ENCODE measurements around the gene ADAMTSL3. TPM values are rescaled to one million over a fixed set of nuclear protein-coding genes. Genes with fewer than 3 reads are reported as not detected.
"Not testable (repeated sequence)": the region's sequence is repeated elsewhere in the genome, so short reads cannot be mapped to it uniquely, and the experiment has no call there.

The ADAMTSL3 gene
- total RNA-seq, 1 experiment from 2014 or later = 0.48 TPM

- DNase-seq = no peak
- no peak overlapping the region for H3K4me3 ChIP-seq (ENCODE audit: insufficient read depth, low read depth, low read length)
- H3K27me3 ChIP-seq (ENCODE audit: control insufficient read depth, insufficient read depth, low read length) = no peaks in the 10 kb centered on the region
- no peaks in the 10 kb centered on the region for H3K36me3 ChIP-seq (replicated peaks; ENCODE audit: control insufficient read depth, insufficient read depth, low read length)
Observed at GRCh38 chr15:83960192-83960829, 306.4 kb downstream of the ADAMTSL3 start.

DNA sequence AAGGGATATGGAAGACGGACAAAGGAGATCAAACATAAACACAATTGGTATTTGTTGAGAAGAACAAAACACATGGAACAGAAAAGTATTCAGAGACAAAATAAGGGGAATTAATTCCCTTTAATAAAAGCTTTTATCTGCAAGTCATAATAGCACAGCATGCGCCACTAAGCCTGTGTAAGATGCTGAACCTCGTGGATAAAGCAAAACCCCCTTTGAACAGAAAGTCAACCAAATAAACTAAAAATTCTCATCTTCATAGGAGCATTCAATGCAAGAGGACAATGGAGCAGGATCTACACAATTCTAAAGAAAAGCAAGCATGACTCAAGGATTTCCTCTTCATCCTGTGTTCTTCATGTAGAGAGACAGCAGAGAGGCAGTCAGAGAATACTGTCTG, 307.4 kb downstream of the ADAMTSL3 start:
- DNase-seq = no peak
- no peaks in the 10 kb centered on the region for H3K27me3 ChIP-seq (ENCODE audit: control insufficient read depth, insufficient read depth, low read length)
- H3K36me3 ChIP-seq (replicated peaks; ENCODE audit: control insufficient read depth, insufficient read depth, low read length) = no peaks in the 10 kb centered on the region
- H3K4me3 ChIP-seq (ENCODE audit: insufficient read depth, low read depth, low read length) = no peak overlapping the region

GRCh38 chr15:83964967-83965366, 311.0 kb downstream of the ADAMTSL3 start:
- not testable (repeated sequence) for H3K36me3 ChIP-seq (replicated peaks; ENCODE audit: control insufficient read depth, insufficient read depth, low read length)

GRCh38 chr15:83970295-83970890, 316.5 kb downstream of the ADAMTSL3 start:
- H3K36me3 ChIP-seq (replicated peaks; ENCODE audit: control insufficient read depth, insufficient read depth, low read length) = no peaks in the 10 kb centered on the region
- no peaks in the 10 kb centered on the region for H3K27me3 ChIP-seq (ENCODE audit: control insufficient read depth, insufficient read depth, low read length)
- no peak overlapping the region for H3K4me3 ChIP-seq (ENCODE audit: insufficient read depth, low read depth, low read length)
- no peak for DNase-seq

More at GRCh38 chr15:83964967-83965366, 311.0 kb downstream of the ADAMTSL3 start:
- H3K27me3 ChIP-seq (ENCODE audit: control insufficient read depth, insufficient read depth, low read length); DNase-seq; H3K4me3 ChIP-seq (ENCODE audit: insufficient read depth, low read depth, low read length): not testable (repeated sequence)

- no peaks in the 10 kb centered on the region for H3K36me3 ChIP-seq (replicated peaks; ENCODE audit: control insufficient read depth, insufficient read depth, low read length)
- no peak overlapping the region for H3K4me3 ChIP-seq (ENCODE audit: insufficient read depth, low read depth, low read length)
- DNase-seq = no peak
- no peaks in the 10 kb centered on the region for H3K27me3 ChIP-seq (ENCODE audit: control insufficient read depth, insufficient read depth, low read length)
Observed at GRCh38 chr15:83971992-83972391, 318.1 kb downstream of the ADAMTSL3 start.

DNA sequence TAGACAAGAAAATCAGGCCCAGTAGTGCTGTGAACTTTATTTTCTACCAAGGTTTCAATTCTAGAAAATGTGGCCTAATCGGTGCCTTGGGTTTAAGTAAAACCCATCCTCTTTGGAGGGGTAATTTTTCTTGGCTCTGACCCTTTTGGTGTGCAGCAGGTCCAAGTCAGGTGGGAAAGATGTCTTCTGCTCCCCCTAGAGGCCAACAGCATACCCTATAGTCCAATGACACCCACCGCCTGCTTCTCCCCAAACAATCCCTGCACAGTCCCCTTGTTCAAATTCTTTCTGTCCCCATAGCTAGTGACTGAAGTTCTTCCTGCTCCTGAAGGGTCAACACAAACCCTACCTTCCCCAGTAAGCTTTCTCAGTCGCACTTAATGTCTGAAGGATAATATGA, 319.9 kb downstream of the ADAMTSL3 start:
- DNase-seq = no peak
- Histone ChIP-seq H3K27me3 (ENCODE audit: control insufficient read depth, insufficient read depth, low read length) (no peaks in the 10 kb centered on the region), H3K36me3 (replicated peaks; ENCODE audit: control insufficient read depth, insufficient read depth, low read length) (no peaks in the 10 kb centered on the region), H3K4me3 (ENCODE audit: insufficient read depth, low read depth, low read length) (no peak overlapping the region)

- Histone ChIP-seq H3K36me3 (replicated peaks; ENCODE audit: control insufficient read depth, insufficient read depth, low read length) (no peaks in the 10 kb centered on the region), H3K4me3 (ENCODE audit: insufficient read depth, low read depth, low read length) (no peak overlapping the region), H3K27me3 (ENCODE audit: control insufficient read depth, insufficient read depth, low read length) (no peaks in the 10 kb centered on the region)
- no peak for DNase-seq
Observed at GRCh38 chr15:83977992-83978391, 324.1 kb downstream of the ADAMTSL3 start.

DNA sequence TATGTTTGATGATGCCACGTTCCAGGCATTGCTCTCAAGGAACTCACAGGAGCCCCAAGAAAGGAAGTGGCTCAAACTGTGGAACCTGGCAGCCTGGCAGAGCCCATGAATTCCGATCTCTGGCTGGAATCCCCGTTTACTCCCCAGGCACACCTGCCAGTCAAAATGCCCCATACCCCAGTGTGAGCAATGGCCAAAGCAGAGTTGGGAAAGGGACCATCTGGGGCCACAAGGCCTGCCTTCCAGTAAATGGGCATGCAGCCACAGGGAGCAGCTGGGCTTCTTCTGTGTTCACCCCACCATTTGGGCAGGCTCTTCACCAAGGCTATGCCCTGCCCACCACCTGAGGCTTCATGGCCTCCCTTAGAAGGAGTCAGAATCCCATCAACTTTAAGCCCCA, 324.7 kb downstream of the ADAMTSL3 start:
- Histone ChIP-seq H3K27me3 (ENCODE audit: control insufficient read depth, insufficient read depth, low read length) (no peaks in the 10 kb centered on the region), H3K4me3 (ENCODE audit: insufficient read depth, low read depth, low read length) (no peak overlapping the region), H3K36me3 (replicated peaks; ENCODE audit: control insufficient read depth, insufficient read depth, low read length) (no peaks in the 10 kb centered on the region)
- no peak for DNase-seq

GRCh38 chr15:83980637-83981036, 326.7 kb downstream of the ADAMTSL3 start:
- DNase-seq = no peak
- H3K36me3 ChIP-seq (replicated peaks; ENCODE audit: control insufficient read depth, insufficient read depth, low read length) = no peaks in the 10 kb centered on the region
- no peaks in the 10 kb centered on the region for H3K27me3 ChIP-seq (ENCODE audit: control insufficient read depth, insufficient read depth, low read length)
- no peak overlapping the region for H3K4me3 ChIP-seq (ENCODE audit: insufficient read depth, low read depth, low read length)

GRCh38 chr15:83982748-83983147, 328.8 kb downstream of the ADAMTSL3 start:
- no peak for DNase-seq
- no peaks in the 10 kb centered on the region for H3K27me3 ChIP-seq (ENCODE audit: control insufficient read depth, insufficient read depth, low read length)
- no peak overlapping the region for H3K4me3 ChIP-seq (ENCODE audit: insufficient read depth, low read depth, low read length)
- H3K36me3 ChIP-seq (replicated peaks; ENCODE audit: control insufficient read depth, insufficient read depth, low read length) = no peaks in the 10 kb centered on the region

DNA sequence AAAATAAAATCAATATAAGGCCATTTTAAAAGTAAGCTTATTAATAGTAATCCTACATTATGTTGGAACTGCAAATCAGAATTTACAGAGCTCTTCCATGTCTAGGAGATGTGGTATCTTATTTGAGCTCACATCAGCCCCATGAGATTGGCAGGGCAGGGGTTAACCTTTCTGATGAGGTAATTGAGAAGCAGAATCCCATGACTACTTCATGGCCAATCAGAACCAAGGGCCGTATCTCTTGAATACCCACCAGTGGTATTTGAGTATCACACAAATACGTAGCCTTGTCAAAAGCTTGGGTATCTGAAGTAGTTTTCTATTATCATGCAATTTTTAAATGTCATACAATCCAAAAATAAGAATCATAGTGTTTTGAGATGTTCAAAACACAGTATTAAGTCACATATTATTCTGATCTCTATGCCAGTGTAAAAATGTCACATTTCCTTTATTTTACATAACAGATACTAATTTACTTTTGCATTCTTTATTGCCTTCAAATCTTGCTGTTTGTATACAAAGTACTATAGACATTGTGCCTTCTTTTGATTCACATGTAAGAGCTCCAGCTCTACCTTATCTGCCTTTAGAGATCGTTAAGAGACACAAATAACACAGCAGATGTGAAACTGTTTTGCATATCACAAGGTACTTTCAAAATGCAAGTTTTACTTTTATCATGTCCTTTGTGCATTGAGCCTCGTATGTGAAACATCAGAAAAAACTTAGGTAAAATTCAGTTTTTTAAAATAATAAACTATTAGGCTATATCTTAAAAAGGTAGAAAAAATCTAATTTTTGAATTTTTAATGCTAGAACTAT, 329.9 kb downstream of the ADAMTSL3 start:
- DNase-seq = no peak
- no peak overlapping the region for H3K4me3 ChIP-seq (ENCODE audit: insufficient read depth, low read depth, low read length)
- no peaks in the 10 kb centered on the region for H3K36me3 ChIP-seq (replicated peaks; ENCODE audit: control insufficient read depth, insufficient read depth, low read length)
- no peaks in the 10 kb centered on the region for H3K27me3 ChIP-seq (ENCODE audit: control insufficient read depth, insufficient read depth, low read length)

GRCh38 chr15:83984601-83985000, 330.7 kb downstream of the ADAMTSL3 start:
- Histone ChIP-seq H3K4me3 (ENCODE audit: insufficient read depth, low read depth, low read length) (no peak overlapping the region), H3K36me3 (replicated peaks; ENCODE audit: control insufficient read depth, insufficient read depth, low read length) (no peaks in the 10 kb centered on the region), H3K27me3 (ENCODE audit: control insufficient read depth, insufficient read depth, low read length) (no peaks in the 10 kb centered on the region)
- DNase-seq = no peak

DNA sequence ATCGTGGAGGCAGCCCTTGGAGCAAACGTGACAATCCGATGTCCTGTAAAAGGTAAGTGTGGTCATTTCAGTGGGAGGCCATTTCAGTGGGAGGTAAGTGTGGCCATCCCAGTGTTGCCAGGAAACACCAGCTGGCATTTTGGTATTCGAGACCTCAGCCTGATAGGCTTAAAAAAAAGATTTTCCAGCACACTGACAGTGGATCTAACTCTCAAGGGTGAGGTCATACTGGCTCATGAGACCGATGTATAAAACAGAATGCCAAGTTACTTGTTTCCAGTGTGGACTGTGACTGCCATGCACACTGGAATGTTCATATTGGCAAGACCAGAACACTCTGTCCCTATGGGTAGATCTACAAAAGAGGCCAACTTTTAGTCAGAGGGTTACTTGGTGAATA, 337.2 kb downstream of the ADAMTSL3 start:
- no peaks in the 10 kb centered on the region for H3K36me3 ChIP-seq (replicated peaks; ENCODE audit: control insufficient read depth, insufficient read depth, low read length)
- H3K27me3 ChIP-seq (ENCODE audit: control insufficient read depth, insufficient read depth, low read length) = no peaks in the 10 kb centered on the region
- no peak overlapping the region for H3K4me3 ChIP-seq (ENCODE audit: insufficient read depth, low read depth, low read length)
- no peak for DNase-seq

GRCh38 chr15:83992324-83993031, 338.6 kb downstream of the ADAMTSL3 start:
- H3K27me3 ChIP-seq (ENCODE audit: control insufficient read depth, insufficient read depth, low read length) = no peaks in the 10 kb centered on the region
- no peaks in the 10 kb centered on the region for H3K36me3 ChIP-seq (replicated peaks; ENCODE audit: control insufficient read depth, insufficient read depth, low read length)
- DNase-seq = no peak
- no peak overlapping the region for H3K4me3 ChIP-seq (ENCODE audit: insufficient read depth, low read depth, low read length)

Measured in H7 (cell line).